CD14-positive monocyte (primary cell): ENCODE results near the gene XPOT. TPM values are rescaled to one million over a fixed set of nuclear protein-coding genes. Genes with fewer than 3 reads are reported as not detected.

ENCODE experiments used
- DNase-seq, 3 donors: peaks; one replicate each; pipeline ENCODE4 v3.0.0-alpha.2; 2011 to 2022
- H2AFZ ChIP-seq: 2 replicates; pipeline ENCODE4 v1.6.0; 2012; ENCODE audit warnings: mild to moderate bottlenecking, low read depth, low read length, inconsistent platforms; ENCODE audit not compliant: insufficient read depth, poor library complexity, severe bottlenecking
- H3K27ac ChIP-seq, 2 donors: 1 replicate in 1 of 2; 2 replicates in 1 of 2; pipeline ENCODE4 v1.5.1; 2012 to 2013; ENCODE audit warnings: low read length in 2 of 2, control low read depth in 1 of 2, inconsistent platforms in 1 of 2, low read depth in 1 of 2, mild to moderate bottlenecking in 1 of 2
- H3K27me3 ChIP-seq, 2 donors: one replicate each; pipeline versions ENCODE4 v1.6.0 to v1.6.1; 2011 to 2013; ENCODE audit warnings: low read length in 2 of 2; ENCODE audit not compliant: control insufficient read depth in 2 of 2, insufficient read depth in 2 of 2
- H3K36me3 ChIP-seq, 2 donors: replicated peaks in 1 of 2; 1 replicate in 1 of 2; 2 replicates in 1 of 2; pipeline versions ENCODE4 v1.5.1 to v1.6.1; 2012 to 2013; ENCODE audit warnings: low read length in 2 of 2, control low read depth in 1 of 2, inconsistent platforms in 1 of 2, mild to moderate bottlenecking in 1 of 2; ENCODE audit not compliant: insufficient read depth in 2 of 2, control insufficient read depth in 1 of 2
- H3K4me1 ChIP-seq, 2 donors: 1 replicate in 1 of 2; 2 replicates in 1 of 2; pipeline versions ENCODE4 v1.5.1 to v1.6.1; 2012 to 2013; ENCODE audit warnings: low read length in 2 of 2, control low read depth in 1 of 2, inconsistent platforms in 1 of 2, mild to moderate bottlenecking in 1 of 2, moderate library complexity in 1 of 2; ENCODE audit not compliant: insufficient read depth in 2 of 2, control insufficient read depth in 1 of 2
- H3K4me2 ChIP-seq: replicated peaks from 2 replicates; pipeline ENCODE3; 2012; ENCODE audit warnings: low read length, moderate library complexity, mild to moderate bottlenecking; ENCODE audit not compliant: poor library complexity, severe bottlenecking; ENCODE audit errors: extremely low read depth
- H3K4me3 ChIP-seq, 3 experiments: fragments of 200-600 bp in 1 of 3; sonication (generic) in 1 of 3; replicated peaks in 1 of 3; 1 replicate in 2 of 3; 2 replicates in 1 of 3; pipeline ENCODE4 v1.5.1; 2011 to 2013; ENCODE audit warnings: low read length in 3 of 3, mild to moderate bottlenecking in 3 of 3, control low read depth in 2 of 3, low read depth in 2 of 3, inconsistent platforms in 1 of 3, moderate library complexity in 1 of 3
- H3K79me2 ChIP-seq: 2 replicates; pipeline ENCODE4 v1.6.0; 2012; ENCODE audit warnings: mild to moderate bottlenecking, control low read depth, inconsistent platforms, low read length, moderate library complexity; ENCODE audit not compliant: insufficient read depth
- H3K9ac ChIP-seq: 2 replicates; pipeline ENCODE4 v1.6.0; 2017; ENCODE audit warnings: low read length, mild to moderate bottlenecking; ENCODE audit not compliant: insufficient read depth, poor library complexity, severe bottlenecking
- H3K9me3 ChIP-seq, 2 donors: replicated peaks in 1 of 2; 1 replicate in 1 of 2; 2 replicates in 1 of 2; pipeline versions ENCODE4 v1.5.1 to v1.6.1; 2012 to 2013; ENCODE audit warnings: low read length in 2 of 2, control low read depth in 1 of 2; ENCODE audit not compliant: control insufficient read depth in 1 of 2, insufficient read depth in 1 of 2
- H4K20me1 ChIP-seq: 2 replicates; pipeline ENCODE4 v1.6.0; 2012; ENCODE audit warnings: mild to moderate bottlenecking, low read length, control low read depth, moderate library complexity; ENCODE audit not compliant: insufficient read depth
- H3K27ac Mint-ChIP-seq, 7 donors: one replicate each; pipeline ENCODE4 v1.8.0; 2020; ENCODE audit warnings: mild to moderate bottlenecking in 7 of 7, mixed read lengths in 7 of 7, moderate library complexity in 6 of 7, inconsistent platforms in 2 of 7
- H3K27me3 Mint-ChIP-seq, 3 donors: one replicate each; pipeline ENCODE4 v1.8.0; 2021 to 2022; ENCODE audit warnings: low read depth in 3 of 3, mild to moderate bottlenecking in 3 of 3, mixed read lengths in 3 of 3, moderate library complexity in 3 of 3, inconsistent platforms in 1 of 3
- H3K36me3 Mint-ChIP-seq, 2 donors: one replicate each; pipeline ENCODE4 v1.8.0; 2020; ENCODE audit warnings: mixed read lengths in 2 of 2, inconsistent platforms in 1 of 2, mild to moderate bottlenecking in 1 of 2
- H3K4me1 Mint-ChIP-seq: one replicate; pipeline ENCODE4 v1.8.0; 2020; ENCODE audit warnings: mild to moderate bottlenecking, mixed read lengths
- H3K4me3 Mint-ChIP-seq, 2 donors: one replicate each; pipeline ENCODE4 v1.8.0; 2020; ENCODE audit warnings: mild to moderate bottlenecking in 2 of 2, mixed read lengths in 2 of 2, moderate library complexity in 1 of 2
- H3K9me3 Mint-ChIP-seq, 7 donors: one replicate each; pipeline ENCODE4 v1.8.0; 2020 to 2022; ENCODE audit warnings: mixed read lengths in 7 of 7, mild to moderate bottlenecking in 6 of 7, moderate library complexity in 6 of 7, inconsistent platforms in 2 of 7
- WGBS: methylation state at CpG from one replicate; pipeline ENCODE4 v1.1.5; 2013; ENCODE audit warnings: missing lambda C conversion rate; ENCODE audit not compliant: insufficient coverage; 5-methylcytosine and 5-hydroxymethylcytosine counted together
- intact Hi-C, 2 donors: fragments of 100-400 bp; cut with micrococcal nuclease; formaldehyde crosslinking; loops; one replicate each; pipeline versions ENCODE4 v1.15.0 to v1.15.1; 2023
- polyA plus RNA-seq, 3 donors: library from polyadenylated mRNA; depleted of rRNA in 1 of 3; unstranded in 2 of 3; stranded (reverse) in 1 of 3; fragments of 300-500 nt in 2 of 3; fragments of >200 nt in 1 of 3; fragmentation: Illumina TruSeq in 2 of 3; gene quantifications; 1 replicate in 2 of 3; 2 replicates in 1 of 3; pipeline ENCODE4 v1.2.3, GENCODE V29; 2012 to 2021
- TF ChIP-seq, protein P1 (sequence below): fragments of 200-600 bp; IDR thresholded peaks from one replicate; pipeline ENCODE4 v1.8.0; 2022; ENCODE audit warnings: antibody characterized with exemption, mild to moderate bottlenecking

The XPOT gene
- polyA plus RNA-seq, 3 donors = 18.3 to 19.9 (median 19.3) TPM

DNA sequence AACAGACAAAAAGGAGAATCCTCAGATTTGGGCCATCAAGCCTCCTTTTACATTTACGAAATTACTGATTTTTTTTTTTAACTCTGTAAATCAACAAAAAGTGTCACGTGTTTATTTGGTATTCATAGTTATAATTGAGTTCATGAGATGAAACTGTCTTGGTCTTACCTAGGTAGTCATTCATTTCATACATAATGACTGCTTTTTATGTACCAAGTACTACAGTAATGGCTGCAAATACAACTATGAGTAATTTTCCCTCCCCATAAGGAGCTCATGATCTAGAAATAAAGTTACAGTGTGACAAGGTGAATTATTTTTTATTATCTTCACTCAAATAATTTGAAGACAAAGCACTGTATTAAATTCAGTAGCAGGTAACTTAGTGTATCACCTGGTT is 41.3 kb downstream of the XPOT start:
- H3K4me3 Mint-ChIP-seq = no peak overlapping the region
- peaks cover under 1% of the 10 kb centered on the region for H3K4me1 Mint-ChIP-seq
- intact Hi-C loops = no loop called here
- peaks cover 60 to 72% of the 10 kb centered on the region in 2 donors for H3K36me3 Mint-ChIP-seq
- Histone ChIP-seq H3K4me2 (no peak overlapping the region), H3K36me3 (peaks cover 48 to 78% of the 10 kb centered on the region in 2 donors), H3K9me3 (no peaks in the 10 kb centered on the region), H3K79me2 (no peaks in the 10 kb centered on the region), H4K20me1 (no peaks in the 10 kb centered on the region), H2AFZ (no peak overlapping the region), H3K9ac (no peak overlapping the region), H3K27ac (no peak overlapping the region), H3K4me3 (no peak overlapping the region), H3K4me1 (no peaks in the 10 kb centered on the region), H3K27me3 (no peaks in the 10 kb centered on the region)
- TF ChIP-seq, protein P1, sequence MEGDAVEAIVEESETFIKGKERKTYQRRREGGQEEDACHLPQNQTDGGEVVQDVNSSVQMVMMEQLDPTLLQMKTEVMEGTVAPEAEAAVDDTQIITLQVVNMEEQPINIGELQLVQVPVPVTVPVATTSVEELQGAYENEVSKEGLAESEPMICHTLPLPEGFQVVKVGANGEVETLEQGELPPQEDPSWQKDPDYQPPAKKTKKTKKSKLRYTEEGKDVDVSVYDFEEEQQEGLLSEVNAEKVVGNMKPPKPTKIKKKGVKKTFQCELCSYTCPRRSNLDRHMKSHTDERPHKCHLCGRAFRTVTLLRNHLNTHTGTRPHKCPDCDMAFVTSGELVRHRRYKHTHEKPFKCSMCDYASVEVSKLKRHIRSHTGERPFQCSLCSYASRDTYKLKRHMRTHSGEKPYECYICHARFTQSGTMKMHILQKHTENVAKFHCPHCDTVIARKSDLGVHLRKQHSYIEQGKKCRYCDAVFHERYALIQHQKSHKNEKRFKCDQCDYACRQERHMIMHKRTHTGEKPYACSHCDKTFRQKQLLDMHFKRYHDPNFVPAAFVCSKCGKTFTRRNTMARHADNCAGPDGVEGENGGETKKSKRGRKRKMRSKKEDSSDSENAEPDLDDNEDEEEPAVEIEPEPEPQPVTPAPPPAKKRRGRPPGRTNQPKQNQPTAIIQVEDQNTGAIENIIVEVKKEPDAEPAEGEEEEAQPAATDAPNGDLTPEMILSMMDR = no peak
- no peaks in the 10 kb centered on the region for H3K9me3 Mint-ChIP-seq
- no peak overlapping the region for H3K27ac Mint-ChIP-seq
- no CpG with 5 or more reads among the region's 2 CpGs for WGBS
- no peaks in the 10 kb centered on the region for H3K27me3 Mint-ChIP-seq
- no peak for DNase-seq

DNA sequence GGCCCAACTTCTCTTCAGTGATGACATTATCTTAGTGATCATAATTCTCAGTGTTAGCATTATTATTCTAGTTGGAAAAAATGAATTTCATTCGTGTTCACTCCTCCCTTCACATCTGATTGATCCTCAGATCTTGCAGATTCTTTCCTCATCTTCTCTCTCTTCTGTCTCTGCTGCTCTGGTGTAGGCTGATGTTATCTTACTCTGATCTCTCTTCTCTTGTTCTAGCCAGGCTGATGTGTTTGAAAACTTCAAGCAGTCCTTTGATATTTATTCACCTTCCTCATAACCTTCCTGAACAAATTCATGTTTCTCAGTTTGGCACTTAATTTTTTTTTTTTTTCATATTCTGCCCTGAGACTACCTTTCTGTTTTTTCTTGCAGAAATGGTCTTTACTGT is 42.1 kb downstream of the XPOT start:
- Histone ChIP-seq H3K36me3 (peaks cover 42 to 70% of the 10 kb centered on the region in 2 donors), H3K79me2 (peaks cover 2% of the 10 kb centered on the region), H3K9me3 (no peaks in the 10 kb centered on the region), H3K9ac (no peak overlapping the region), H3K27me3 (no peaks in the 10 kb centered on the region), H3K4me1 (peaks cover 3 to 6% of the 10 kb centered on the region in 2 donors), H2AFZ (no peak overlapping the region), H3K4me3 (no peak overlapping the region), H4K20me1 (no peaks in the 10 kb centered on the region), H3K27ac (no peak overlapping the region), H3K4me2 (no peak overlapping the region)
- TF ChIP-seq, protein P1 = no peak
- WGBS = no CpG with 5 or more reads among the region's 1 CpG
- Mint-ChIP-seq H3K9me3 (no peaks in the 10 kb centered on the region), H3K4me1 (peaks cover 8% of the 10 kb centered on the region), H3K4me3 (no peak overlapping the region), H3K36me3 (peaks cover 52 to 64% of the 10 kb centered on the region in 2 donors), H3K27ac (no peak overlapping the region), H3K27me3 (no peaks in the 10 kb centered on the region)
- no peak for DNase-seq
- intact Hi-C loops = no loop called here
